ENCODE measurements around the gene BTBD16.

Gene BTBD16

DNA sequence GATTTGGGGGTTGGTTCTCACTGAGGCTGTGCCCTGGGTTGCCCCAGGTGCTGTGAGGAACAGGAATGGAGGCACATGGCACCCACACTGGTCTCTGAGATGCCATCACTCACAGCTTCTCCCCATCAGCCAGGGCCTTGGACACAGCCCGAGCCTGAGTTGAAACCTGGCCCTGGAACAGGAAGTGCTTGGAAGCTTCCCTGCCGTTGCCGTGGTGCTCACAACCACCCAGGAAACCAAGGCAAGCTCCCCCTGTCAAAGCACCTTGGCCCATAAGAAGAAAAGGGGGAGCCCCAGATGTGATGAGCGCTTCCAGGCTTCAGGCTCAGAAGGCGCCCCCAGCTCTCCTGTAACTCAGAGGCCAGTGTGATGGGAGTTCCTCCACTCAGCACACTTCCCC is at the start of gene BTBD16:
Gene BTBD16, plus strand, starts transcription at position 221 of the 400 bp plus-strand sequence. CDS start 3,786 bp downstream, outside the sequence.
- FAIRE-seq = no peak

DNA sequence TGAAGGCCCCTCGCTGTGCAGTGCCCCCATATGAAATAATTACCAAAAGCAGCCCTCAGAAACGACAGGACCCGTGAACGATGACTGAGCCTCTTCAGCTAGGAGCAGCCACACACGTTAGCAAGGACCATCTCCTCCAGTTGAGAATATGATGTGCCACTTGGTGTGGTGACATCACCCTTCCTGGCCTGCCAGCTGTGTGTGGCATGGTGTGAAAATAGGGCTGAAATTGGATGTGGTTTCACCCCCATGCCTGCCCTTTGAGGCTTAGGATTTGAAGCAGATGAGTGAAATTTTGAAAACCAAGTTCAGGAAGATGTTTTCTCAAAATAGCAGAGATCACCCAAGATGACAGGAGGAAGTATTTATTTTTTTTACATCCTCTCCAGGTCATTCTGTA is 49.1 kb upstream of the BTBD16 start:
- FAIRE-seq = no peak

- FAIRE-seq = no peak
Measured at GRCh38 chr10:122222638-122223037, 48.5 kb upstream of the BTBD16 start.

DNA sequence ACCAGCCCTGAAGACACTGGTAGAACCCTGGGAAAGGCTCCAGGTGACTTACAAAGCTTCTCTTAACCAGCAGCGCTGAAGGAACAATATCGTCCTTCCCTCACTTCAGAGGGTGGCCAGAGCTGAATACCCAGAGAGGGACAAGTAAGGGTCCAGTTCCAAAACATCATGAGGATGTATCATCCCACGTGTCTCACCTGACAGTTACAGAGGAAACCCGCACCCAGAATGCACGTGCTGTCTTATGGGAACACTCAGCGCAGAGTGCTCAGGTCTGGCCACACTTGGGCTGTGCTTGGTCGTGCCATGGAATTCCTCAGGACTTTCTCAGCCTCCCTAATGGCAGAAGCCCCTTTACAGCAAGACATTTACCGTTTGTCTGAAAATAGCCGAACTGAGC is 46.9 kb upstream of the BTBD16 start:
- no peak for FAIRE-seq

- FAIRE-seq = no peak
Measured at GRCh38 chr10:122225330-122225729, 45.8 kb upstream of the BTBD16 start.

GRCh38 chr10:122227754-122228153 is 43.3 kb upstream of the BTBD16 start:
- FAIRE-seq = no peak

DNA sequence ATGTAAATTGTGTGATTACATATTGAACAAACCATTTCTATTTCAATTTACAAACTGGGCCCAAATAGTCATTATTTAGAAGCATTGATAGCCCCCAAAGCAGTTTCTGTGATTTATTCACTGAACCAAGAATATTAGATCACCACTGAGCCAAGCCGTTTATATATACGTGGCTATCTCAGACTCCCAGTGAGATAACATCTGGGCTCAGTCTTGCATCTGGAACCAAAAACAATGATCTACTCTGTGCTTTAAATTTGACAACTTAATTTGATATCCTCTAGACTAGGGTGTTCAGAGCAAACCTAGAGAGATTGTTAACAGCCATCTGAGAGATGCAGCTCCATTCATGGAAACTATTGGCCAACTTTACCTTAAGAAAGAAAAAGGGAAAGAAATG is 41.4 kb upstream of the BTBD16 start:
- no peak for FAIRE-seq

- no peak for FAIRE-seq
Measured at GRCh38 chr10:122230222-122230621, 40.9 kb upstream of the BTBD16 start.

DNA sequence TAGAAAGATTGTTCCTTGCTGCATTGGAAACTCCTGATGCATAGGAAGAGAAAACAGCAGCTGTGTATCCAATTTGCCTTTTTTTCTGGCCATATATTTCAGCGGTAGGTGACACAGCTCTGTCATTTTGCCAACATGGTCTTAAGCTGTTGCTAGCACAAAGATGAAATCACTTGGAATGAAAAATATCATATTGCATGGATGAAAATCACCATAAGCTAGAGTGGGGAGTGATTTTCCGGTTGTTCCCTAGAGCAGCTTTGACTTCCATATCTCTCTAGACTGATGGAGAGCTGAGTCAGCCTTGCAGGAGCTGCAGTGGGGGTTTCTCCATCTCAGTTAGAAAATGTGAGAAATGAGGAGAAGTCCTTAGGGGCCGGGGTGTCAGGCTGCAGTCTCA is 38.3 kb upstream of the BTBD16 start:
- no peak for FAIRE-seq

DNA sequence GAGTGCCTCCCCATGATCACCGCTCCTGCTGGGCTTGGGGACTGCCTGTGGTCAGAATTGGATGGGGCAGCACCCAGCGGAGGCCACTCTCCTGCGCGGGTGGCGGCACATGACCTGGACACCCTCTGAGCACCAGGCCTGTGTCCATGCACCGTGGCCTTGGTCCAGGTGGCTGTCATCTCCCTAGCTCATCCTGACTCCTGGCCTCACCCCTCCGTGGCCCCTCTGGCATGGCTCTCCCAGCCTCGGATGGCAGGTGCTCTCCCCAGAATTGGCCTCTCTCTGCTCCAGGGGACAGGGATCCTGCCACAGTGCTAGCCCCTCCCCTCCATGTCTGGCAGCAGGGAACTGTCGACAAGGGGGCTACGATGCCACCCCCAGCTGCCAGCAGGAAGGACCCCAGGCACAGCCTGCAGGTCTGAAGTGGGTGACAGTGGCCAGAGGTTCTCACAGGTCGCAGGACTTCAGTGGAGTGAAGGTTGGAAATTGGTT is 37.2 kb upstream of the BTBD16 start:
- no peak for FAIRE-seq

- no peak for FAIRE-seq
Measured at GRCh38 chr10:122234416-122234815, 36.7 kb upstream of the BTBD16 start.

GRCh38 chr10:122236690-122237306 is 34.3 kb upstream of the BTBD16 start:
- FAIRE-seq = no peak

- no peak for FAIRE-seq
Measured at GRCh38 chr10:122237331-122237990, 33.6 kb upstream of the BTBD16 start.

DNA sequence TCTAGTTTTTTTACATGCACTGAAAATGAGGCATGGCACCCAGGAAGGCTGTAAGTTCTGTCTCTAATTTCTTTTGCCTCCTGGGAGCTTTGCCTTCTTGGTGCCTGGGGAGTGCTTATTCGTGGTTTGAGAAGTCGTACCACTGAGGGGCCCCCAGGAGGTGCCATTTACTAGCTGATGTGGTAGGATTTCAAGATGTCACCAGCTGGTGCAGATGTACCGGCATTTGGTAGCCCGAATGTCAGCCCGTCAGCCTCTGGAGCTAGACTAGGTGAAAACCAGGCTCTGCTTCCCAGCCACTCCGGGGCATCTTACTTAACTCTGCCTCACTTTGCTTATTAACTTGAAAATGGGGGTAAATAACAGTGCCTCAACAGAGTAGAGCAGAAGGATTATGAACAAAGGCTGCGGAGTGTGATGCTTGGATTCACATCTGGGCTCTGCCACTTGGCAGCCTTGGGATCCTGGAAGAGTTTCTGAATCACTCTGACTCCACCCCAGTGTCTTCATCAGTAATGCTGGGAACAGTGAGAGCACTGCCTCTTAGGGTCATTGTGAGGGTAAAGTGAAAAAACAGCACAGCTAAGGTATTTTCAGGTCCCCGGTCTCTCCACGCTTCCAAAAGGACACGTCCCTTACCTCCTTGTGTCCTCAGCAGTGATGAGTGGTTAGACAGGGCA is 31.4 kb upstream of the BTBD16 start:
- FAIRE-seq = no peak

DNA sequence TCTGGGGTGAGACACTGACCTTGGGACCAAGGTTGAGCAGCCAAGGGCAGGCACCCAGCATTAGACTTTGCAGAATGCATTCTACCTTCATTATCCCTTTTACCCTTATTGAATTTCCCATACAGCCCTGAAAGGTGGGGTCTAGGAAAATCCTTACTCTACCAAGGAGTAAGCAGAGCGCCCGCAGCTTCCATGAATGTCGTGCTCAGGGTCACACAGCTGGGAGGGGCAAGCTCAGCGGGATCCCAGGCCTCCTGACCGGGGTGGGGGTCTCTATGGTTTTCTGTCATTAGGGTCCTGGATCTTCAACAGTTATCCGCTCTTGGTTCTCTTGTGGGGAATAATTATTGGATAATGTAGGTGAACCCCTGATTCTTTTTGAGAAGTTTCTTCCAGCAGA is 30.7 kb upstream of the BTBD16 start:
- no peak for FAIRE-seq

- FAIRE-seq = no peak
Measured at GRCh38 chr10:122241836-122242235, 29.3 kb upstream of the BTBD16 start.

GRCh38 chr10:122243550-122243949 is 27.5 kb upstream of the BTBD16 start:
- FAIRE-seq = no peak

DNA sequence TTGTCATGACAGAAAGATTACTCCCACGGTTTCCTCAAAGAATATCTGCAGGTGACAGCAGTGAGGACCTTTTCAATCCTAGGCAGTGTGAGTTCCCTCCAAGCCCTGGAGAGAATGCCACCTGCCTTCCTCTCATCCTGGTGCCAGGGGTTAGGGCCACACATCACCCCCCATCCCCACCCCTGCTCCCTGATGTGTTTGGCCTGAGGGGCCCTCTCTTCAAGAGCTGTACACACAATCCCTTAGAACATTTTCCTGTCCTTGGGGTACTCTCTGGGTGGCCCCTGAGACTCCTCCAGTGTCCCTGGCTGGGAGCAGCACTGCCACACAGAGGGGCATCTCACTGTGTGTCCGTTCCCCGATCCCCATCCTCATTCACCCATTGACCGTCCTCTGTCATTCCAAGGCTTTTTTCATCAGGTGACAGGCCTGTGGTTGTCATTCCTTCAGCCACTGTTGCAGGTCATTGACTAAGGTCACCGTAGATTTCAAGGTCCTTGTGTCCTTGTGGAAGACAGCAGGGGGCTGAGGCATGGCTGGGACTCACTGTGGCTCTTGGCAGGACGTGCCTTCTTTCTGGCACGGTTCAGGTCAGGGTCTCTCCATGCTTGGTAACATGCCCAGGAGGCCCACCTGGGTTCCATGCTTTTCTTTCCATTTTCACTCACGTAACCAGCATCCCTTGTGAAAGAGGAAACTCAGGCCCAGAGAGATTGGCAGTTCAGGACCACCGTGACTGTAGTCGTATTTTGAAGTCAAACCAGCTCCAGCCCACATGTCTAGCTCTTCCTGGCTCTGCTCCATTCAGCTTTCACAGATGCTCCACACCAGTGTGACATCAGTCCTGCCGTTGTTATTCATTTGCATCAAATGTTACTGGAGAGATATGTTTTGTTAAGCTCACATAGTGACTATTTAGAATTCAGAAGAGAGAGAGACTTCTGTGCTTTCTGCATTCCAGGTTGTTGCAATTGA is 26.8 kb upstream of the BTBD16 start:
- no peak for FAIRE-seq

DNA sequence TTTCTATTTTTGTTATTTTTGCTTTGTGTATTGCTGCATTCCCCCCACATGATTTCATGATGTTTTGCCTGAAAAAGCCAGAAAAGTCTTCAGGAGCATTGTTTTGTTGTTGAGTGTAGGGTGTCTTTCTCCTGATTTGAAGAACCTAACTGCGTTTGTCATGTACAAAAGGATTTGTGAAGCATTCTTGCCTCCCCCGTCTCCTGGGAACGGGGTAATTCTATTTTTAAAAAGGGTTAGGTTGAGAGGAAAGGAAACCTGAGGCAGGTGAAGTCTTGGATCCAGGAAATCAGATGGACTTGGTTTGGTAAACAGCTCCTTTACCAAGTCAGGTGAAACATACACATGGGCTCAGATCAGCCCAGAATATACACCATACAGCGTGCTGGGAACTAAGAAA is 26.0 kb upstream of the BTBD16 start:
- no peak for FAIRE-seq

DNA sequence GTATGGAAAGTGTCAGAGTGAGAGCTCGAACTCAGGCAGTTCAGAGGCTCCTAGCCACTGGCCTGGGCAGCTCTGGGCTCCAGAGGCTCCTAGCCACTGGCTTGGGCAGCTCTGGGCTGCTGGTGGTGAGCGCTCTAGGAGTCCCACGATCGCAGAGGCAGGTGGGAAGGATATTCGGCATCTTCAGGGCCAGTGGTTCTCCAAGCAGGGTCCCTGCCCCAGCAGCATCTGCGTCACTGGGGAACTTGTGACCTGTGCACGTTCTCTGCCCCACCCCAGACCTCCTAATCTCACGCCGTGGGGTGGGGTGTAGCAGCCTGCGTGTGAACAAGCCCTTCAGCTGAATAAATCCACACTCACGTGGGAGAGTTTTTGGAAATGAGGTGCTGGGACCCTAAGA is 25.2 kb upstream of the BTBD16 start:
- FAIRE-seq = no peak

GRCh38 chr10:122246830-122247520 is 24.1 kb upstream of the BTBD16 start:
- no peak for FAIRE-seq
